NB4 (cell line): Measurements from ENCODE around the gene MYRF.

Experiments used
- CTCF ChIP-seq: IDR thresholded peaks from one replicate; pipeline ENCODE4 v1.5.1; 2012; ENCODE audit warnings: low read depth, low read length
- MYC ChIP-seq: IDR thresholded peaks from 2 replicates; pipeline ENCODE4 v1.6.1; 2011; ENCODE audit warnings: low read depth, low read length
- POLR2A ChIP-seq: IDR thresholded peaks from 2 replicates; pipeline ENCODE4 v1.6.1; 2011; ENCODE audit warnings: mild to moderate bottlenecking; ENCODE audit not compliant: insufficient read length; ENCODE audit errors: extremely low read depth

GRCh38 chr11:61836193-61836592 is 83.8 kb downstream of the MYRF start:
- TF ChIP-seq POLR2A (no peak), CTCF (no peak), MYC (no peak)
